Neural cell (in vitro differentiated cells): ENCODE measurements around the gene SETBP1.

Experiments used
- CTCF ChIP-seq: fragments of 450-650 bp; IDR thresholded peaks from 2 replicates; pipeline ENCODE4 v1.5.1; 2014; ENCODE audit warnings: antibody characterized with exemption, mild to moderate bottlenecking, moderate library complexity; ENCODE audit not compliant: poor library complexity, severe bottlenecking
- EP300 ChIP-seq: fragments of 450-650 bp; conservative IDR thresholded peaks from 2 replicates; pipeline ENCODE4 v1.6.1; 2014; ENCODE audit warnings: antibody characterized with exemption, mild to moderate bottlenecking, moderate library complexity; ENCODE audit not compliant: poor library complexity, severe bottlenecking
- EZH2 ChIP-seq: fragments of 200-600, 300-800 bp; shearing (Covaris generic), sonication (generic); IDR thresholded peaks from 2 replicates; pipeline ENCODE4 v1.6.1; 2014; ENCODE audit warnings: antibody characterized with exemption, low read length, borderline replicate concordance, mild to moderate bottlenecking; ENCODE audit not compliant: insufficient read depth, poor library complexity, severe bottlenecking
- MXI1 ChIP-seq: fragments of 450-650 bp; conservative IDR thresholded peaks from 2 replicates; pipeline ENCODE4 v1.6.1; 2014; ENCODE audit warnings: antibody characterized with exemption, mild to moderate bottlenecking; ENCODE audit not compliant: poor library complexity, severe bottlenecking
- RAD21 ChIP-seq: fragments of 450-650 bp; conservative IDR thresholded peaks from 2 replicates; pipeline ENCODE4 v1.6.1; 2014; ENCODE audit warnings: antibody characterized with exemption, mild to moderate bottlenecking, moderate library complexity

GRCh38 chr18:44750774-44751173 lies 70.1 kb downstream of the SETBP1 start:
- TF ChIP-seq CTCF = no peak
- no peak for TF ChIP-seq RAD21
- no peak for TF ChIP-seq EZH2
- TF ChIP-seq MXI1 = no peak
- TF ChIP-seq EP300 = no peak
